NCI-H2081 treated with DMSO at 0.1 percent for 48 hours (cell line): ENCODE measurements around the gene JAK2.
"Not testable (repeated sequence)": the region's sequence is repeated elsewhere in the genome, so short reads cannot be mapped to it uniquely, and the experiment has no call there.

Experiments
- DNase-seq: peaks from one replicate; lab custom pipeline; 2025; lab: John Stamatoyannopoulos, UW

The JAK2 gene

DNA sequence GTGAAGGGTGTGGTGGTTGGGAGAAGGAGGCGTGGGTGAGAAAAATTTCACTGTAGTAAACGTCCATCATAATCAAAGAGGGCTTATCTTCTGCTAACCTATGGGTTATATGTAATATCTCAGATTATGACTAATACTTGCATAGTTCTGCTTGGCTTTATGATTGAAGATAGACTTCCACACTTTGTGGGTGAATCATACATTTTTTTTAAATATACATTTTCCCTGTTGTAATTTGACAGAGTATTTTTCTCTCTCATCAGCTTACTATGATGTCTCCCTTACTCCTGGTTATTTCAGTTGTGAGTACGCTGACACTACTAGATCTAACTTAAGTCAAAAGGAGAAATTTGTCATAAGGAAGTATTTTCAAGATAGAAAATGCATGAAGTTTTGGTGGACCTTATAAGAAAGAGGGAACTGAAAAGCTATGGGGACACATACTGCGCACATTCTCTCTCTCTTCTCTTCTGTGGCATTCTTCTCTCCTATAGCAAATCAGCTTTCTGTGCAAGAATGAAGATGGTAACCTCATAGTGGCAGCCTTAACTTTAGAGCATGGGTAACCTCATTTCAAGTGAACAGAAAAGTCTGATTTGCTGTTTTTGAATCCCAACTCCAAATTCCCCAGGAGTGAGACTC is 4.9 kb upstream of the JAK2 start:
- no peak for DNase-seq

- no peak for DNase-seq
These were observed 2.2 kb upstream of the JAK2 start for GRCh38 chr9:4982721-4983482.

DNA sequence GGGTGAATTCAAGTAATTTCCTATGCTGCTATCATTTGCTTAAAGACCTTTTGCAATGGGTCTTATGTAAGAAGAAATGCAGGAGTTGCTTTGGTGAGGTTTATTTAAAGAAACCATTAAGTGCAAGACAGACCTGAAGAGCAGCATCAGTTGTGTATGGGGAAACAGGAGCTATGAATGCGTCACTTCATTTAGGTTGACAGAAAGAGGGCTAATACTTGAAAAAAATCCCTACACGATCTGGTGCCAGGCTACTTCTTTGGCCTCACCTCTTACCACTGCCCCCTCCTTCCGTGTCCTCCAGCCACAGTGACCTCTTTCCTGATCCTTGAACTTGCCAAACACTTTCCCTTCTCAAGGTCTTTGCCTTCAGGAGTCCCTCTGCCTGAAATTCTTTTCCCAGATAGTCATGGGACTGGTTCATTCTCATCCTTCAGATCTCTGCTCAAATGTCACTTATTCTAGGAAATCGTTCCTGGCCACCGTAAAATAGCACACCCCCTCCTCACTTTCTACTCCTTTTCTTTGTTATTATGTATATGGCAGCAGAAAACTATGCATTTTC is 1.4 kb upstream of the JAK2 start:
- DNase-seq = no peak

DNA sequence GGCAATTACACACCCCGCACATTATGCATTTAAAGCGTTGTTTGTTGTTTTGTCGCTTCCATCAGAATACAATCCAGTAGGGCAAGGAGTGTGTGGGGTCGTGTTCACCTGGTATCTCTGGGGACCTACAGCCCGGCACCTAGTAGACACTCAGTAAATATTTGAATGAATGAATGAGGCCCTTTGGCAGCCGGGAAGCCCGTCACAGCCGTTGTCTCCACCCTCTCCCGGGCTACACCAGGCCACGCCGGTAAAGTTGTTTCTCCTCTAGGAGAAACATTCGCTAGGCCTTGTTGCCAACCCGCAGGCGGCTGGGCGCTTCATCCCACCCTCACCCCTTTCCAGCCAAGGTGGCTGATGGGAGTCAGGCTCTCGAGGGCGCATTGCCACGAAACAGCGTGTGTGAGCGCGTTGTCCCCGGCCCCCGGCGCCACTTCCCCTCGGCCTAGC is 876 bp upstream of the JAK2 start:
- DNase-seq = no peak

- no peak for DNase-seq
These were observed 554 bp downstream of the JAK2 start for GRCh38 chr9:4985386-4986266.

- no peak for DNase-seq
These were observed 1.2 kb downstream of the JAK2 start for GRCh38 chr9:4986296-4986695.

DNA sequence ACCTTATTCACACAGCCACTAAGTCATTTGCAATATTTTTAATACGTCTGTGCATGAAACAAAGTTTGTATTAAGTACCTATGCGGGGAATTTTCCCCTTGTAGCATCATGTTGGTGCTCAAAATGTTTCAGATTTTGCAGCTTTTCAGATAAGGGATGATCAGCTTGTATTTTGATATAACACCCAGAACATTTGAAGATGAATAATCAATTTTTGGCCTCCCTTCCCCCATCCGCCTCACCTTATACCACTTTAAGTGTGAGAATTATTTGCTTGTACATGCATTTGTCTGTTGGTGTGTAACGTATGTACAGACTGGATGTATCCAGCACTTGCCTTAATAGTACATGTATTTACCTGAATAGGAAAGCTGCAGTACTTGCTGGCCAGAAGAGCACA is 1.7 kb downstream of the JAK2 start:
- DNase-seq = no peak

DNA sequence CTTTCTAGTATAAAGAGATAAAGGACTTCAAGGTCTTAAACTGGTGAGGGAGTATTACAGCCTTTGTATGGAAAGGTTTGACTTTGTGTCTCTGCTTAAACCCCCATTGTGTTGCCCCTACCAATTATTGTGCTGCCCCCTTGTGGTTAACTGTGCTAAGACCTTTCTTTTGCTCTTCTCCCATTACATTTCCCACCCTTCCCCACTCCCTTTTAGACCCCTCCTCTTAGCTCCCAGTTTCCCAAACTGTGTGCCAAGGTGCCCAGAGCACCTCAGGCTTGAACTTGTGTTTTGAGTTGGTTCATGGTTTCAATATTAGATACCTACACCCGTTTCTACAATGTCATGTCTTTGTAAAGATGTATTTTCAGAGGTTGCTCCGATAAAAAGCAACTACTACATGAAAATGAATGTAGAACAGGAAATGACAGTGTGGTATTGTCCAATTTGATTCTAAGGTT is 2.9 kb downstream of the JAK2 start:
- peak; percentile 42 for DNase-seq

DNA sequence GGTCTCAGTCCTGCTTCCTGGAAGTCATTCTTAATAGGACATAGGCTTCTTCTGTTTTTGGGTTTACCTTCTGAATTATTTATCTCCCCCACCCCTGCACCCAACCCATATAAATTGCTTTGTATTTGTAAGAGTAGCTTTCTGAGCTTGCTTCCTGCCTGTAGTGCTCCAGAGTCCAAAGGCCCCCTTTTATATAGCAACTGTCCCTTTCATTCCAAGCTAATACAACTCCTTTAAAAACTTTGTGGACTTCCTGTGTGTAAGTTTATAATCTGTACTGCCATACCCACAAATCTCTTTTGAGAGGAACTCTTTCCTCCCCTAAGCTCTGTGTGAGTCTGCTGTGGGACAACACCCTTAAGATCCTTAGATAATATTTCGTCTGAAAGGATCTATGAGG is 7.8 kb downstream of the JAK2 start:
- no peak for DNase-seq

GRCh38 chr9:4994166-4994890 is 9.3 kb downstream of the JAK2 start:
- peak; percentile 53 for DNase-seq

DNA sequence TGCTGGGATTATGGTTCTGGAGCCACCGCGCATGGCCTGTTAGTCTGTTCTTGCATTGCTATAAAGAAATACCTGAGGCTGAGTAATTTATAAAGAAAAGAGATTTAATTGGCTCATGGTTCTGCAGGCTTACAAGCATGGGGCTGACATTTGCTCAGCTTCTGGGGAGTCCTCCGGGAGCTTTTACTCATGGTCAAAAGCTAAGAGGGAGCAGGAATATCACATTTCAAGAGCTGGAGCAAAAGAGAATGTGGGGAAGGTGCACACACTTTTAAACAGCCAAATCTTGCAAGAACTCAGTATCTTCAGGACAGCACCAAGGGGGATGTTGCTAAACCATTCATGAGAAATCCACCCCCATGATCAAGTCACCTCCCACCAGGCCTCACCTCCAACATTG is 12.1 kb downstream of the JAK2 start:
- no peak for DNase-seq

DNA sequence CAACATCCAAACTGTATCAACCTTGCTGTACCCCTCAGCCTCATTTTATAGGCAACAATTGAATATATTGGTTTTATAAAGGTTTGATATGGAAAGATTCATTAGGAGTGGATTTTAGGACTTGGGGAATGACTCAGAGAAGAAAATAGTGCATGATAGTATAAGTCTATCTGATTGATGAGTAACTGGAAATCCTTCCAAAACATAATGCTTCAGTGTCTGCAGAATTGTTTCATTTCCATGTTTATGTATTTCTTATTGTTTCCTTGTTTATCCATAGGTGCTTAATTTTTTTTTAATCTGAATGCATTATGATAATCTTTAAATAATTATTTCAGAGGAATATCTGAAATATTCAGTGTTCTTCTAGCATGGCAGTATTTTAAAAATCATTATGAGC is 12.6 kb downstream of the JAK2 start:
- no peak for DNase-seq

GRCh38 chr9:5002811-5003210 is 17.7 kb downstream of the JAK2 start:
- DNase-seq = no peak

- no peak for DNase-seq
These were observed 19.4 kb downstream of the JAK2 start for GRCh38 chr9:5004481-5004880.

DNA sequence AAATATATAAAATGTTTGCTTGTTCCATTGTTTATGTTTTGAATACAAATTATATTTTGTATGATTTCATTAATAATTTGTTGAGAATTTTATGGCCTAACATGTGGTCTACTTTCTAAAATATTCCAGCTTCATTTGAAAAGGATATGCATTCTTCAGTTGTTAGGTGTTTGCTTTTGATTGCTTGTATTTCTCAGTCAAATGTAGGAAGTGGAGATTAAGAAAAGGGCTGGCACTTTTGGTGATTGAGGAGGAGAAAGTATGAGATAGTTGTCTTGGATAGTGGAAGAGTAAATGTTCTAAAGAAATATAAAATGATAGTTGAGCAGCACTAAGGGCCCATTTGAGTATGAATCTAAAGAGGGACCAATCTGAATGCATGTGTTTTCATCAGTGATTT is 23.1 kb downstream of the JAK2 start:
- no peak for DNase-seq

DNA sequence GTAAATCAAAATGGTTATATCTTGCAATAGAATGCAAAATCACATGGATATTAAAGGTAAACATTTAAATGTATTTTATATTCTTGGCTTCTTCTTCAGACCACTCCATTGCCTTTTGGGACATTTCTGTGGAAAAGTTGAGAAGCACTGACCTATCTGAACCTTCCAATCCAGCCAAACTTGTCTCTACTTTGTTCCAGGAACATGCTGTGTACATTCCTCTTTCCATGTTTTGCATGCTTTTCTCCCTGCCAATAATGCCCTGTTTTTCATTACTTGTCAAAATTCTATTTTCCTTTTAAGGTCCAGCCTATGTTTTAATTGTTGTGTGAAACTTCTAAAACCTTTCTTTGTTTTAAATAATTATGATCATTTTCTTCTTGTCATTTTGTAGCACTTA is 28.3 kb downstream of the JAK2 start:
- DNase-seq = no peak

- DNase-seq = no peak
These were observed 30.9 kb downstream of the JAK2 start for GRCh38 chr9:5015934-5016333.

DNA sequence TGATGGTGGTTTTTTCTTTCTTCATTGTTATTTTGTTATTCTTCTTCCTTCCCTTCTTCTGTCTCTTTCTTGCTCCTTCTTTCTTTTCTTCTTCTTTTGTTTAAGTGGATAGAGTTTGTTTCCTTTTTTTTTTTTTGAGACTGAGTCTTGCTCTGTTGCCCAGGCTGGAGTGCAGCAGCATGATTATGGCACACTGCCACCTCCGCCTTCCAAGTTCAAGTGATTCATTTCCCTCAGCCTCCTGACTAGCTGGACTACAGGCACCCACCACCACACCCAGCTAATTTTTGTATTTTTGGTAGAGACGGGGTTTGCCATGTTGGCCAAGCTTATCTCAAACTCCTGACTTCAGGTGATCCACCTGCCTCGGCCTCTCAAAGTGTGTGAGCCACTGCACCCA is 40.3 kb downstream of the JAK2 start:
- no peak for DNase-seq

DNA sequence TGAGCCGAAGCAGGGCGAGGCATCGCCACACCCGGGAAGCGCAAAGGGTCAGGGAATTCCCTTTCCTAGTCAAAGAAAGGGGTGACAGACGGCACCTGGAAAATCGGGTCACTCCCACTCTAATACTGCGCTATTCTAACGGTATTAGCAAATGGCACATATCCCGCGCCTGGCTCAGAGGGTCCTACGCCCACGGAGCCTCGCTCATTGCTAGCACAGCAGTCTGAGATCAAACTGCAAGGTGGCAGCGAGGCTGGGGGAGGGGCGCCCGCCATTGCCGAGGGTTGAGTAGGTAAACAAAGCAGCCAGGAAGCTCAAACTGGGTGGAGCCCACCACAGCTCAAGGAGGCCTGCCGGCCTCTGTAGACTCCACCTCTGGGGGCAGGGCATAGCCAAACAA is 46.9 kb downstream of the JAK2 start:
- not testable (repeated sequence) for DNase-seq

DNA sequence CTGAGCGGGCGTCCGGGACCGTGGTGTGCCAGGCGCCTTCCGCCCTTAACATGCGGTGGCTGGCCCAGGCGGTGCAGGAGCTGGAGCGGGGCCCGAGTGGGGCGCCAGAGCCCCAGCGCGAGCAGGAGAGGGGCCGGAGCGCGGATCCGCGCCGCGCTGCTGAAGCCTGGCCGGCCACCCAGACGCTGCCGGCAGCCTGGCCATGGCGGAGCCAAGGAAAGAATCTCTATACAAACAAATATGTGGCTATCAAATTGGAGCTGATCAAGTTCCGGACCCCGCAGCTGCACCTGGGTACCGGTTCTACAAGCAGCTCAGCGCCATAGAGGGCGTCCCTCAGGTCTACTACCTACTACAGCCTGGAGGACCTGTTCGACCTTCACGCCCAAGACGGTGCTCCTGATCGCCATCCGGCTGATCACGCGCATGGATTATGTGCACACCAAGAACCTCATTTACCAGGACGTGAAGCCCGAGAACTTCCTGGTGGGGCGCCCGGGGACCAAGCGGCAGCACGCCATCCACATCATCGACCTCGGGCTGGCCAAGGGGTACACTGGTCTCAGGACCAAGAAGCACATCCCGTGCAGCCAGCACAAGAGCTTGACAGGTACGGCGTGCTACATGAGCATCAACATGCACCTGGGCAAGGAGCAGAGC is 55.8 kb downstream of the JAK2 start:
- DNase-seq = no peak
